Osteocyte (in vitro differentiated cells): ENCODE results near the gene TREML2. TPM values are rescaled to one million over a fixed set of nuclear protein-coding genes. Genes with fewer than 3 reads are reported as not detected.

ENCODE experiments used
- DNase-seq: peaks from one replicate; pipeline ENCODE4 v3.0.0; 2021; ENCODE audit warnings: mixed read lengths; ENCODE audit not compliant: unreplicated experiment; ENCODE audit errors: extremely low spot score
- H3K27ac Mint-ChIP-seq: one replicate; pipeline ENCODE4 v1.8.0; 2021; ENCODE audit warnings: mild to moderate bottlenecking, mixed read lengths; ENCODE audit not compliant: unreplicated experiment
- H3K27me3 Mint-ChIP-seq: one replicate; pipeline ENCODE4 v1.8.0; 2021; ENCODE audit warnings: mixed read lengths; ENCODE audit not compliant: unreplicated experiment
- H3K36me3 Mint-ChIP-seq: one replicate; pipeline ENCODE4 v1.8.0; 2021; ENCODE audit warnings: mixed read lengths; ENCODE audit not compliant: unreplicated experiment
- H3K4me1 Mint-ChIP-seq: one replicate; pipeline ENCODE4 v1.8.0; 2021; ENCODE audit warnings: mixed read lengths; ENCODE audit not compliant: unreplicated experiment
- H3K4me3 Mint-ChIP-seq: one replicate; pipeline ENCODE4 v1.8.0; 2021; ENCODE audit warnings: mild to moderate bottlenecking, moderate library complexity, mixed read lengths; ENCODE audit not compliant: unreplicated experiment
- H3K9me3 Mint-ChIP-seq: one replicate; pipeline ENCODE4 v1.8.0; 2021; ENCODE audit warnings: mixed read lengths; ENCODE audit not compliant: unreplicated experiment
- CTCF ChIP-seq: fragments of 200-600 bp; sonication (generic); IDR thresholded peaks from 2 replicates; pipeline ENCODE4 v1.5.0; 2021; ENCODE audit warnings: antibody characterized with exemption, mild to moderate bottlenecking, moderate library complexity
- total RNA-seq: library from RNA; stranded (reverse); gene quantifications from 2 replicates; pipeline ENCODE4 v1.2.1, GENCODE V29; 2021

Gene TREML2
- total RNA-seq, 1 donor from 2014 or later, result not detected

GRCh38 chr6:41170547-41171160 lies 30.3 kb downstream of the TREML2 start:
- no peak overlapping the region for H3K4me3 Mint-ChIP-seq

GRCh38 chr6:41167173-41167963 lies 33.6 kb downstream of the TREML2 start:
- DNase-seq, result peak; percentile 84
- no peak overlapping the region for H3K27ac Mint-ChIP-seq
- H3K4me1 Mint-ChIP-seq, result no peaks in the 10 kb centered on the region
- H3K36me3 Mint-ChIP-seq, result no peaks in the 10 kb centered on the region
- no peaks in the 10 kb centered on the region for H3K9me3 Mint-ChIP-seq
- no peak for TF ChIP-seq CTCF
- H3K27me3 Mint-ChIP-seq, result peaks cover 28% of the 10 kb centered on the region
- H3K4me3 Mint-ChIP-seq, result no peak overlapping the region

More at GRCh38 chr6:41170547-41171160, 30.3 kb downstream of the TREML2 start:
- Mint-ChIP-seq H3K4me1 (no peaks in the 10 kb centered on the region), H3K27me3 (peaks cover 27% of the 10 kb centered on the region), H3K36me3 (no peaks in the 10 kb centered on the region), H3K27ac (no peak overlapping the region), H3K9me3 (no peaks in the 10 kb centered on the region)
- DNase-seq, result peak; percentile 48
- TF ChIP-seq CTCF, result no peak

- no peak for TF ChIP-seq CTCF
- Mint-ChIP-seq H3K4me3 (no peak overlapping the region), H3K4me1 (no peaks in the 10 kb centered on the region), H3K27ac (no peak overlapping the region), H3K9me3 (no peaks in the 10 kb centered on the region), H3K36me3 (no peaks in the 10 kb centered on the region), H3K27me3 (peaks cover 34% of the 10 kb centered on the region)
- no peak for DNase-seq
Observed at GRCh38 chr6:41164551-41165120, 36.3 kb downstream of the TREML2 start.

GRCh38 chr6:41163419-41163717 lies 37.6 kb downstream of the TREML2 start:
- Mint-ChIP-seq H3K4me3 (no peak overlapping the region), H3K4me1 (no peaks in the 10 kb centered on the region), H3K27ac (no peak overlapping the region), H3K27me3 (peaks cover 31% of the 10 kb centered on the region), H3K36me3 (no peaks in the 10 kb centered on the region), H3K9me3 (no peaks in the 10 kb centered on the region)
- no peak for TF ChIP-seq CTCF
- DNase-seq, result no peak
